ENCODE measurements around the gene PPP2R5D. TPM values are rescaled to one million over a fixed set of nuclear protein-coding genes. Genes with fewer than 3 reads are reported as not detected.

PPP2R5D gene
- total RNA-seq, 1 experiment from 2014 or later: 53.5 TPM

GRCh38 chr6:43034190-43034525, 49.8 kb downstream of the PPP2R5D start:
- TF ChIP-seq, protein P1, sequence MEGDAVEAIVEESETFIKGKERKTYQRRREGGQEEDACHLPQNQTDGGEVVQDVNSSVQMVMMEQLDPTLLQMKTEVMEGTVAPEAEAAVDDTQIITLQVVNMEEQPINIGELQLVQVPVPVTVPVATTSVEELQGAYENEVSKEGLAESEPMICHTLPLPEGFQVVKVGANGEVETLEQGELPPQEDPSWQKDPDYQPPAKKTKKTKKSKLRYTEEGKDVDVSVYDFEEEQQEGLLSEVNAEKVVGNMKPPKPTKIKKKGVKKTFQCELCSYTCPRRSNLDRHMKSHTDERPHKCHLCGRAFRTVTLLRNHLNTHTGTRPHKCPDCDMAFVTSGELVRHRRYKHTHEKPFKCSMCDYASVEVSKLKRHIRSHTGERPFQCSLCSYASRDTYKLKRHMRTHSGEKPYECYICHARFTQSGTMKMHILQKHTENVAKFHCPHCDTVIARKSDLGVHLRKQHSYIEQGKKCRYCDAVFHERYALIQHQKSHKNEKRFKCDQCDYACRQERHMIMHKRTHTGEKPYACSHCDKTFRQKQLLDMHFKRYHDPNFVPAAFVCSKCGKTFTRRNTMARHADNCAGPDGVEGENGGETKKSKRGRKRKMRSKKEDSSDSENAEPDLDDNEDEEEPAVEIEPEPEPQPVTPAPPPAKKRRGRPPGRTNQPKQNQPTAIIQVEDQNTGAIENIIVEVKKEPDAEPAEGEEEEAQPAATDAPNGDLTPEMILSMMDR (conservative IDR thresholded peaks at IDR 0.05): no peak
- Histone ChIP-seq H4K8ac (replicated peaks; ENCODE audit: insufficient read length, low read depth, low read length) (no peak overlapping the region), H4K20me1 (ENCODE audit: control insufficient read depth, insufficient read depth, insufficient read length) (no peaks in the 10 kb centered on the region), H2AK5ac (ENCODE audit: insufficient read length, low read length) (no peak overlapping the region), H3K27ac (ENCODE audit: insufficient read length, low read depth, low read length) (no peak overlapping the region), H2BK20ac (ENCODE audit: low read depth, low read length, poor library complexity, severe bottlenecking) (no peak overlapping the region), H2BK5ac (ENCODE audit: insufficient read length, low read length) (no peak overlapping the region), H3K14ac (ENCODE audit: insufficient read depth, low read length) (no peak overlapping the region), H2BK15ac (ENCODE audit: low read depth, low read length) (no peak overlapping the region), H3K23ac (ENCODE audit: insufficient read length, low read depth, low read length) (no peak overlapping the region), H3K4me1 (ENCODE audit: insufficient read depth, low read length) (no peaks in the 10 kb centered on the region), H3K23me2 (ENCODE audit: insufficient read length, low read depth, low read length, poor library complexity, severe bottlenecking) (no peaks in the 10 kb centered on the region), H3T11ph (ENCODE audit: low read length) (no peak overlapping the region), H3K9ac (ENCODE audit: extremely low read depth, insufficient read length, low read length) (no peak overlapping the region), H3K4ac (ENCODE audit: low read depth, low read length) (no peak overlapping the region), H3K9me3 (ENCODE audit: control insufficient read depth, low read depth, low read length) (no peaks in the 10 kb centered on the region), H3K27me3 (ENCODE audit: insufficient read depth, low read length) (no peaks in the 10 kb centered on the region), H2AFZ (ENCODE audit: low read length) (no peak overlapping the region), H3K18ac (ENCODE audit: insufficient read length, low read depth, low read length) (no peak overlapping the region), H2BK12ac (ENCODE audit: insufficient read length, low read depth, low read length) (no peak overlapping the region), H3K56ac (ENCODE audit: insufficient read length, low read depth, low read length) (no peak overlapping the region), H3K79me1 (ENCODE audit: insufficient read depth, low read depth, low read length, poor library complexity, severe bottlenecking) (no peaks in the 10 kb centered on the region), H2BK120ac (ENCODE audit: low read depth, low read length, poor library complexity, severe bottlenecking) (no peak overlapping the region), H3K4me2 (ENCODE audit: insufficient read depth, insufficient read length, low read length) (no peak overlapping the region), H4K5ac (ENCODE audit: insufficient read length, low read depth, low read length) (no peak overlapping the region), H4K91ac (ENCODE audit: insufficient read length, low read depth, low read length) (no peak overlapping the region), H3K79me2 (ENCODE audit: insufficient read depth, low read length) (no peaks in the 10 kb centered on the region)
- H3K27ac Mint-ChIP-seq: 0 out of 7 replicates have a peak overlapping the region, but pooled peaks of 1 of the 3 experiments have one; percentile 18
- H3K27me3 Mint-ChIP-seq (ENCODE audit: low read depth): no peaks in the 10 kb centered on the region; the same call in none of the 2 replicates
- H3K9me3 Mint-ChIP-seq: no peaks in the 10 kb centered on the region
- no peak overlapping the region for H3K4me3 Mint-ChIP-seq
- no peaks in the 10 kb centered on the region for H3K4me1 Mint-ChIP-seq
- peaks cover 40 to 90% (median 70%) of the 10 kb centered on the region in 3 experiments; a peak in 6 of 7 replicates for H3K36me3 Mint-ChIP-seq (ENCODE audit: insufficient read depth in 1 of 3, low read depth in 3 of 3)
- peak; percentile 19 for DNase-seq
- WGBS (ENCODE audit: extremely low coverage, insufficient read length, low lambda C conversion rate): no CpG with 5 or more reads among the region's 2 CpGs

All from H9 (cell line).